ENCODE results near the gene SHLD1.

DNA sequence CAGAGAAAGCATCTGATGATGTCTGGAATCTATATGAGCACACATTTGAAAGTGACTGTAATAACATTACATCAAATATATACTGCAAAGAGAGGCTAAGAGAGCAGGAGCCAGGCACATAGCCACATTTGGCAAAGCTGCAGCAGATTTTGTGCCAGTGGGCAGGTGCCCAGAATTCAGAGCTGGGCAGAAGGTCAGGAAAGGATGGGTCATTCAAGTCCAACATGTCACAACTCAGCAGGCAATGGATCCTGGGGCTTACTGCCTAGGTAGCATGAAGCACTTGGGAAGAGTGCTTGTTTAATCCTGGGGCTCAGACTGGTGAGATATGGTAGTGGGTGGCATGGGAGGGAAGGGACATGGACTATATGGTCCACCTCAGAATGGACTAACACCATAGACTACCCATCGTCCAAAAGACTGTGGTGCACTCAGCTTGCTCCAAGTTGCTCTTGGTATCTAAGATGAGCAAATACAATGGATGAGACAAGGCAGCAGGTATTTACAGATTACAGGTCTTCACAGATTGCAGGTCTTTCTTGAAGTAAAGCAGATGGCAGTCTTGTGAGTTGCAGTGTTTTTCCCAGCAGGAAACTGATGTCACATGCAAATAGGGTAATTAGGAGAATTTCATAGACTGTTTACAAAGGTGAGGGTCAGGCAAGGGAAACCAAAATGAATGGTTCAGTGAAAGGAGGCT is 31.2 kb upstream of the SHLD1 start:
- TF ChIP-seq, protein P1, sequence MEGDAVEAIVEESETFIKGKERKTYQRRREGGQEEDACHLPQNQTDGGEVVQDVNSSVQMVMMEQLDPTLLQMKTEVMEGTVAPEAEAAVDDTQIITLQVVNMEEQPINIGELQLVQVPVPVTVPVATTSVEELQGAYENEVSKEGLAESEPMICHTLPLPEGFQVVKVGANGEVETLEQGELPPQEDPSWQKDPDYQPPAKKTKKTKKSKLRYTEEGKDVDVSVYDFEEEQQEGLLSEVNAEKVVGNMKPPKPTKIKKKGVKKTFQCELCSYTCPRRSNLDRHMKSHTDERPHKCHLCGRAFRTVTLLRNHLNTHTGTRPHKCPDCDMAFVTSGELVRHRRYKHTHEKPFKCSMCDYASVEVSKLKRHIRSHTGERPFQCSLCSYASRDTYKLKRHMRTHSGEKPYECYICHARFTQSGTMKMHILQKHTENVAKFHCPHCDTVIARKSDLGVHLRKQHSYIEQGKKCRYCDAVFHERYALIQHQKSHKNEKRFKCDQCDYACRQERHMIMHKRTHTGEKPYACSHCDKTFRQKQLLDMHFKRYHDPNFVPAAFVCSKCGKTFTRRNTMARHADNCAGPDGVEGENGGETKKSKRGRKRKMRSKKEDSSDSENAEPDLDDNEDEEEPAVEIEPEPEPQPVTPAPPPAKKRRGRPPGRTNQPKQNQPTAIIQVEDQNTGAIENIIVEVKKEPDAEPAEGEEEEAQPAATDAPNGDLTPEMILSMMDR (IDR thresholded peaks at IDR 0.05 in 2 of 3, conservative IDR thresholded peaks at IDR 0.05 in 1 of 3; ENCODE audit: borderline replicate concordance in 1 of 3, insufficient read depth in 1 of 3, low read depth in 2 of 3, low read length in 2 of 3), result no peak
- TF ChIP-seq ZNF274 (IDR thresholded peaks at IDR 0.05; ENCODE audit: low read depth, low read length) (no peak), YY1 (IDR thresholded peaks at IDR 0.05; ENCODE audit: extremely low read depth, insufficient replicate concordance, low read depth, low read length) (no peak), POLR2A (IDR thresholded peaks at IDR 0.05; ENCODE audit: borderline replicate concordance, extremely low read depth, insufficient read depth, insufficient read length) (no peak), EZH2 (IDR thresholded peaks at IDR 0.05) (no peak), SP1 (IDR thresholded peaks at IDR 0.05; ENCODE audit: low read depth) (no peak), POLR2AphosphoS5 (IDR thresholded peaks at IDR 0.05; ENCODE audit: low read depth, low read length) (no peak)

Measured in HCT116 (cell line).